Activated CD8-positive, alpha-beta T cell treated with anti-CD3 and anti-CD28 coated beads for 36 hours (primary cell): ENCODE measurements around the gene TPRG1L. TPM values are rescaled to one million over a fixed set of nuclear protein-coding genes. Genes with fewer than 3 reads are reported as not detected.

Source experiments
- ATAC-seq: fragments of 200-7000 bp; cut with Tn5 transposase; one replicate; pipeline ENCODE4 v1.10.0; 2021; ENCODE audit warnings: mild to moderate bottlenecking, moderate library complexity
- CTCF ChIA-PET: fragments of 350-600 bp; sonication (Branson Sonifier 250); formaldehyde crosslinking; loops from one replicate; lab custom pipeline; 2021; ENCODE audit warnings: antibody characterized with exemption; lab: Charles Lee
- POLR2A ChIA-PET: fragments of 350-600 bp; sonication (Branson Sonifier 250); formaldehyde crosslinking; loops from one replicate; lab custom pipeline; 2021; ENCODE audit warnings: antibody characterized with exemption; lab: Charles Lee
- DNase-seq: peaks from one replicate; pipeline ENCODE4 v3.0.0-alpha.2; 2020
- H3K27ac Mint-ChIP-seq: one replicate; pipeline ENCODE4 v1.8.0; 2021; ENCODE audit warnings: mild to moderate bottlenecking, mixed read lengths
- H3K27me3 Mint-ChIP-seq: one replicate; pipeline ENCODE4 v1.8.0; 2021; ENCODE audit warnings: mixed read lengths
- H3K36me3 Mint-ChIP-seq: one replicate; pipeline ENCODE4 v1.8.0; 2021; ENCODE audit warnings: low read depth, mixed read lengths
- H3K4me1 Mint-ChIP-seq: one replicate; pipeline ENCODE4 v1.8.0; 2021; ENCODE audit warnings: low read depth, mixed read lengths
- H3K4me3 Mint-ChIP-seq: one replicate; pipeline ENCODE4 v1.8.0; 2021; ENCODE audit warnings: mild to moderate bottlenecking, moderate library complexity, mixed read lengths
- H3K9me3 Mint-ChIP-seq: one replicate; pipeline ENCODE4 v1.8.0; 2021; ENCODE audit warnings: mixed read lengths
- CTCF ChIP-seq: fragments of 200-600 bp; IDR thresholded peaks from one replicate; pipeline ENCODE4 v1.8.0; 2022; ENCODE audit warnings: antibody characterized with exemption, mild to moderate bottlenecking
- intact Hi-C: fragments of 100-400 bp; cut with micrococcal nuclease; formaldehyde crosslinking; loops from one replicate; pipeline ENCODE4 v1.10.0; 2022
- total RNA-seq, 2 experiments: library from RNA; stranded (reverse); gene quantifications; one replicate each; pipeline ENCODE4 v1.2.3, GENCODE V29; 2021

The TPRG1L gene
- total RNA-seq, 2 experiments from 2014 or later: 6.1 to 6.2 TPM

GRCh38 chr1:3668585-3669300 lies 43.9 kb downstream of the TPRG1L start:
- no peak overlapping the region for H3K27ac Mint-ChIP-seq
- CTCF ChIA-PET: interaction anchor here (1.2 kb wide), 1 partner anchor 15 kb away, joined by 3 read pairs; no protein-coding TSS in a partner anchor
- H3K36me3 Mint-ChIP-seq: no peaks in the 10 kb centered on the region
- no peak for ATAC-seq
- H3K4me1 Mint-ChIP-seq: peaks cover 4% of the 10 kb centered on the region
- no peaks in the 10 kb centered on the region for H3K9me3 Mint-ChIP-seq
- intact Hi-C loops: no loop called here
- no peak overlapping the region for H3K4me3 Mint-ChIP-seq
- peaks cover 18% of the 10 kb centered on the region for H3K27me3 Mint-ChIP-seq
- TF ChIP-seq CTCF: no peak
- POLR2A ChIA-PET: interaction anchor here (0.9 kb wide), 1 partner anchor 71 kb away, joined by 3 read pairs; no protein-coding TSS in a partner anchor
- DNase-seq: no peak

GRCh38 chr1:3669421-3669821 lies 44.6 kb downstream of the TPRG1L start:
- ChIA-PET CTCF (no interaction called here), POLR2A (no interaction called here)
- peaks cover 18% of the 10 kb centered on the region for H3K27me3 Mint-ChIP-seq

GRCh38 chr1:3669971-3670431 lies 45.2 kb downstream of the TPRG1L start:
- CTCF ChIA-PET: no interaction called here

More at GRCh38 chr1:3669421-3669821, 44.6 kb downstream of the TPRG1L start:
- no peak for TF ChIP-seq CTCF
- Mint-ChIP-seq H3K36me3 (no peaks in the 10 kb centered on the region), H3K4me1 (peaks cover 4% of the 10 kb centered on the region), H3K9me3 (no peaks in the 10 kb centered on the region), H3K4me3 (no peak overlapping the region), H3K27ac (no peak overlapping the region)
- ATAC-seq (no peak), DNase-seq (no peak)
- intact Hi-C loops: no loop called here

GRCh38 chr1:3670823-3671265 lies 46.0 kb downstream of the TPRG1L start:
- ChIA-PET POLR2A (interaction anchor here (1.1 kb wide), 1 partner anchor 23 kb away, joined by 3 read pairs; no protein-coding TSS in a partner anchor), CTCF (interaction anchor here (0.5 kb wide), 1 partner anchor 1513 kb away, joined by 3 read pairs; no protein-coding TSS in a partner anchor)
- TF ChIP-seq CTCF: no peak
- H3K9me3 Mint-ChIP-seq: no peaks in the 10 kb centered on the region
- DNase-seq (no peak), ATAC-seq (no peak)
- peaks cover 4% of the 10 kb centered on the region for H3K4me1 Mint-ChIP-seq
- no peak overlapping the region for H3K4me3 Mint-ChIP-seq
- H3K36me3 Mint-ChIP-seq: no peaks in the 10 kb centered on the region
- H3K27ac Mint-ChIP-seq: no peak overlapping the region
- H3K27me3 Mint-ChIP-seq: peaks cover 18% of the 10 kb centered on the region
- intact Hi-C loops: no loop called here

More at GRCh38 chr1:3669971-3670431, 45.2 kb downstream of the TPRG1L start:
- TF ChIP-seq CTCF: no peak
- DNase-seq (no peak), ATAC-seq (no peak)
- Mint-ChIP-seq H3K4me1 (peaks cover 4% of the 10 kb centered on the region), H3K4me3 (no peak overlapping the region), H3K9me3 (no peaks in the 10 kb centered on the region), H3K36me3 (no peaks in the 10 kb centered on the region), H3K27me3 (peaks cover 18% of the 10 kb centered on the region), H3K27ac (no peak overlapping the region)
- intact Hi-C loops: no loop called here
- POLR2A ChIA-PET: no interaction called here
